ENCODE measurements around the gene FAM216B. TPM values are rescaled to one million over a fixed set of nuclear protein-coding genes. Genes with fewer than 3 reads are reported as not detected.

Gene FAM216B
- total and polyA plus RNA-seq, 2 of the 8 experiments (the other 6 are each of a cell fraction or from before 2014, with no cell fraction given), result not detected

- Histone ChIP-seq H3K14ac (ENCODE audit: insufficient read length) (no peak overlapping the region), H3K79me1 (ENCODE audit: low read depth, low read length) (no peaks in the 10 kb centered on the region)
- 95% methylated on average over 1 of the region's 1 CpG; no CpG with 5 or more reads in 1 of the 2 experiments for WGBS, 2 experiments (ENCODE audit: extremely low coverage in 1 of 2, insufficient coverage in 1 of 2, insufficient read length in 1 of 2, insufficient replicate concordance in 2 of 2, low coverage in 1 of 2, low lambda C conversion rate in 2 of 2, missing lambda C conversion rate in 1 of 2)
Measured at GRCh38 chr13:42754801-42755510, 26.4 kb upstream of the FAM216B start.

More at GRCh38 chr13:42754801-42755510, 26.4 kb upstream of the FAM216B start:
- H3K36me3 ChIP-seq (ENCODE audit: control insufficient read depth in 2 of 4, insufficient read depth in 4 of 4, low read length in 3 of 4), result no peaks in the 10 kb centered on the region
- DNase-seq (ENCODE audit: low read depth in 1 of 2, low spot score in 2 of 2) (no peak), FAIRE-seq (no peak)
- ChIA-PET POLR2A (ENCODE audit: partially characterized antibody) (no interaction called here), CTCF (ENCODE audit: partially characterized antibody) (no interaction called here)
- no peak overlapping the region for H3K9ac ChIP-seq (replicated peaks in 1 of 4; ENCODE audit: extremely low read depth in 1 of 4, low read depth in 3 of 4, low read length in 3 of 4)
- no peaks in the 10 kb centered on the region for H3K27me3 ChIP-seq (replicated peaks in 1 of 4; ENCODE audit: control insufficient read depth in 3 of 4, extremely low read depth in 1 of 4, insufficient read depth in 3 of 4, low read length in 3 of 4)
- no peak overlapping the region for H3K56ac ChIP-seq (replicated peaks; ENCODE audit: insufficient read length, low read depth, low read length)
- H2BK12ac ChIP-seq (ENCODE audit: low read depth, low read length), result no peak overlapping the region
- no peak overlapping the region for H2BK20ac ChIP-seq (ENCODE audit: low read length)
- no peaks in the 10 kb centered on the region for H4K20me1 ChIP-seq (replicated peaks in 1 of 2; ENCODE audit: control insufficient read depth in 1 of 2, insufficient read depth in 2 of 2, low read length in 2 of 2)
- H3K4me3 ChIP-seq (ENCODE audit: extremely low read depth in 1 of 4, insufficient read depth in 2 of 4, low read depth in 3 of 4, low read length in 4 of 4), result no peak overlapping the region
- H3K4ac ChIP-seq (replicated peaks; ENCODE audit: insufficient read length, low read depth, low read length), result no peak overlapping the region
- peaks cover 0 to 3% (median 0%) of the 10 kb centered on the region in 4 experiments; a peak in 1 of 7 replicates for H3K4me1 ChIP-seq (replicated peaks in 1 of 4; ENCODE audit: control insufficient read depth in 3 of 4, insufficient read depth in 4 of 4, low read length in 3 of 4)
- no peak overlapping the region for H4K8ac ChIP-seq (ENCODE audit: extremely low read depth, insufficient read depth, low read length)
- H2BK120ac ChIP-seq (replicated peaks; ENCODE audit: low read depth, low read length), result no peak overlapping the region
- H4K91ac ChIP-seq (replicated peaks; ENCODE audit: insufficient read length, low read length), result no peak overlapping the region
- no peak overlapping the region for H3K18ac ChIP-seq (ENCODE audit: extremely low read depth, low read length)
- no peak overlapping the region for H3K27ac ChIP-seq (ENCODE audit: low read depth, low read length)
- H3K79me2 ChIP-seq (ENCODE audit: control insufficient read depth in 1 of 2, insufficient read depth in 2 of 2, low read length in 2 of 2), result no peaks in the 10 kb centered on the region
- no peak overlapping the region for H3K4me2 ChIP-seq (ENCODE audit: insufficient read depth in 1 of 2, low read depth in 2 of 2, low read length in 2 of 2)
- no peak overlapping the region for H2BK5ac ChIP-seq (ENCODE audit: low read depth, low read length)
- no peak overlapping the region for H2BK15ac ChIP-seq (ENCODE audit: low read length)
- H2AK5ac ChIP-seq (ENCODE audit: low read depth, low read length), result no peak overlapping the region
- no peak overlapping the region for H3K23ac ChIP-seq (ENCODE audit: insufficient read length)
- H3K23me2 ChIP-seq (ENCODE audit: low read depth, low read length), result no peaks in the 10 kb centered on the region
- H3K9me3 ChIP-seq (ENCODE audit: insufficient read depth in 2 of 2, low read depth in 1 of 2, low read length in 1 of 2), result no peaks in the 10 kb centered on the region
- TF ChIP-seq FOSL1 (IDR thresholded peaks at IDR 0.05; ENCODE audit: insufficient read depth, low read depth, low read length) (no peak), CTBP2 (IDR thresholded peaks at IDR 0.05; ENCODE audit: borderline replicate concordance, insufficient read depth, insufficient read length, low read length) (no peak), CREB1 (IDR thresholded peaks at IDR 0.05) (no peak), TBP (IDR thresholded peaks at IDR 0.05; ENCODE audit: low read depth, low read length) (no peak)
- H4K5ac ChIP-seq (ENCODE audit: insufficient read length, low read depth, low read length), result no peak overlapping the region
- H2AFZ ChIP-seq (ENCODE audit: low read length), result no peak overlapping the region
